LoVo (cell line): ENCODE results near the gene NUBP2.
A peak's percentile ranks its signal among the peaks of the same experiment; 100 is the strongest.

Experiments used
- DNase-seq: peaks from one replicate; pipeline ENCODE4 v3.0.0-alpha.2; 2016; ENCODE audit warnings: low spot score

NUBP2 gene

GRCh38 chr16:1758923-1759322 is 23.8 kb upstream of the NUBP2 start:
- DNase-seq, result no peak

- DNase-seq, result no peak
Observed at GRCh38 chr16:1759511-1759910, 23.2 kb upstream of the NUBP2 start.

GRCh38 chr16:1760911-1761310 is 21.8 kb upstream of the NUBP2 start:
- DNase-seq, result no peak

GRCh38 chr16:1761751-1762150 is 21.0 kb upstream of the NUBP2 start:
- DNase-seq, result no peak

- no peak for DNase-seq
Observed at GRCh38 chr16:1762196-1762878, 20.4 kb upstream of the NUBP2 start.

- no peak for DNase-seq
Observed at GRCh38 chr16:1762879-1763520, 19.8 kb upstream of the NUBP2 start.

- DNase-seq, result no peak
Observed at GRCh38 chr16:1763521-1764511, 18.9 kb upstream of the NUBP2 start.

- DNase-seq, result no peak
Observed at GRCh38 chr16:1764971-1765370, 17.8 kb upstream of the NUBP2 start.

GRCh38 chr16:1765826-1766225 is 16.9 kb upstream of the NUBP2 start:
- no peak for DNase-seq

- no peak for DNase-seq
Observed at GRCh38 chr16:1766231-1766630, 16.5 kb upstream of the NUBP2 start.

- DNase-seq, result no peak
Observed at GRCh38 chr16:1766701-1767100, 16.1 kb upstream of the NUBP2 start.

GRCh38 chr16:1767116-1767994 is 15.4 kb upstream of the NUBP2 start:
- no peak for DNase-seq

- no peak for DNase-seq
Observed at GRCh38 chr16:1768061-1768766, 14.5 kb upstream of the NUBP2 start.

- no peak for DNase-seq
Observed at GRCh38 chr16:1768767-1769401, 13.9 kb upstream of the NUBP2 start.

- DNase-seq, result no peak
Observed at GRCh38 chr16:1769402-1770300, 13.1 kb upstream of the NUBP2 start.

GRCh38 chr16:1770328-1771187 is 12.2 kb upstream of the NUBP2 start:
- DNase-seq, result no peak

GRCh38 chr16:1771188-1771863 is 11.4 kb upstream of the NUBP2 start, which contains the start of gene NME3:
Gene NME3 (minus strand): TSS chr16:1771543. CDS start chr16:1771534, 9 bp downstream.
- peak; percentile 49 for DNase-seq

- no peak for DNase-seq
Observed at GRCh38 chr16:1771864-1772361, 10.8 kb upstream of the NUBP2 start.
